HG02610 (cell line): ENCODE data around the gene NEFH.
"Not testable (repeated sequence)": the region's sequence is repeated elsewhere in the genome, so short reads cannot be mapped to it uniquely, and the experiment has no call there.

Experiments used
- ATAC-seq: cut with Tn5 transposase; IDR thresholded peaks from one replicate; pipeline ENCODE4 v1.9.1; 2021; ENCODE audit warnings: mild to moderate bottlenecking, moderate library complexity; ENCODE audit not compliant: unreplicated experiment

The NEFH gene

GRCh38 chr22:29479417-29480261, at the start of gene NEFH:
Gene NEFH (plus strand): TSS chr22:29480218. CDS start chr22:29480263, 45 bp downstream.
- ATAC-seq = no peak

- no peak for ATAC-seq
These were observed 48.0 kb upstream of the NEFH start for GRCh38 chr22:29431986-29432385.

GRCh38 chr22:29433856-29434255, 46.2 kb upstream of the NEFH start:
- no peak for ATAC-seq

GRCh38 chr22:29434288-29434687, 45.7 kb upstream of the NEFH start:
- no peak for ATAC-seq

GRCh38 chr22:29435236-29436136, 44.5 kb upstream of the NEFH start:
- no peak for ATAC-seq

- not testable (repeated sequence) for ATAC-seq
These were observed 41.7 kb upstream of the NEFH start, which contains the start of gene RFPL1 for GRCh38 chr22:29438283-29438682. Gene RFPL1 (plus strand): TSS chr22:29438583.

GRCh38 chr22:29442976-29443375, 37.0 kb upstream of the NEFH start:
- no peak for ATAC-seq

GRCh38 chr22:29443452-29443851, 36.6 kb upstream of the NEFH start:
- no peak for ATAC-seq

- ATAC-seq = no peak
These were observed 35.9 kb upstream of the NEFH start for GRCh38 chr22:29443861-29444792.

- ATAC-seq = no peak
These were observed 34.5 kb upstream of the NEFH start for GRCh38 chr22:29445508-29445907.

- no peak for ATAC-seq
These were observed 32.1 kb upstream of the NEFH start for GRCh38 chr22:29447906-29448305.

GRCh38 chr22:29449296-29449875, 30.6 kb upstream of the NEFH start:
- ATAC-seq = no peak

- ATAC-seq = no peak
These were observed 29.8 kb upstream of the NEFH start for GRCh38 chr22:29450222-29450621.

- ATAC-seq = no peak
These were observed 28.2 kb upstream of the NEFH start for GRCh38 chr22:29451863-29452262.

- ATAC-seq = no peak
These were observed 25.7 kb upstream of the NEFH start for GRCh38 chr22:29454276-29454675.

GRCh38 chr22:29456211-29456671, 23.8 kb upstream of the NEFH start:
- ATAC-seq = no peak

- no peak for ATAC-seq
These were observed 22.3 kb upstream of the NEFH start for GRCh38 chr22:29457730-29458129.

- no peak for ATAC-seq
These were observed 21.5 kb upstream of the NEFH start for GRCh38 chr22:29458551-29458950.

- ATAC-seq = no peak
These were observed 20.2 kb upstream of the NEFH start for GRCh38 chr22:29459773-29460172.

- no peak for ATAC-seq
These were observed 18.8 kb upstream of the NEFH start for GRCh38 chr22:29461263-29461662.
